ENCODE measurements around the gene CHKB. TPM values are rescaled to one million over a fixed set of nuclear protein-coding genes. Genes with fewer than 3 reads are reported as not detected.

Gene CHKB
- total RNA-seq, 2 experiments from 2014 or later: 63.3 to 65.8 TPM

GRCh38 chr22:50531546-50531961, 51.1 kb downstream of the CHKB start:
- ChIA-PET CTCF (interaction anchor here (0.6 to 1.7 kb wide), 3 partner anchors 32 to 250 kb away, joined by 3 to 7 read pairs (median 7); partner anchors contain the start of gene SYCE3), POLR2A (interaction anchor here (1.1 to 7.7 kb wide), 5 partner anchors 9 to 50 kb away, joined by 3 to 93 read pairs (median 10); partner anchors contain the start of genes KLHDC7B, LMF2 and NCAPH2)

DNA sequence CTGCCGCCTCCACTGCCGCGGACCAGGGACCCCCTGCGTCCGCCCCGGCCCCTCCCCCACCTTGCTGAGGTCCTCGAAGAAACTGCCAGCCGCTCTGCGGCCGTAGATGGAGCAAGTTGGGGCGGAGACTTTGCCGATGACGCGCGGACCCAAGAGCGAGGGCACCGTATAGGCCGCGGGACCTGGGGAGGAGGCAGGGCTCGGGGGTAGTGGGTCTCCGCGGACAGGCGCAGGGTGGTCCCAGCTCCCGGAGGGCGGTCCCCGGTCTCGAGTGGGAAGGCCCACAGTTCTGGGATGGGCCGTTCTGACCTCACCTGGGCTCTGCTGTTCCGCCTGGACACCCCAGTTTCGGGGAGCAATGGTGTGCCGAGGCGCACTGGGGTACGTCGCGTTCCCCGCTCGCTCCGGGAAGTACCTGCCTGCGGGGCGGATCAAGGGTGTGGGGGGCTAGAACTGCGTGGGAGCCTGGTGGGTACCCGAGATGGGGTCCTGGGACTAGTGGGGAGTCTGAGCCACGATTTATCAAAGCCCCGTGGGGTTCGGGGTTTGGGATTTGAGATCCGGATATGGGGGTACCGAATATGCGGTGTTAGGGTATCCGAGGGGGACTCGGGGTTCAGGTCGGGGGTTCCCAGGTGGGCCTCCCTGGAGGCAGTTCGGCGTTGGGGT, 51.6 kb downstream of the CHKB start:
- ChIA-PET POLR2A (interaction anchor here (1.1 to 7.7 kb wide), 5 partner anchors 9 to 51 kb away, joined by 3 to 93 read pairs (median 10); partner anchors contain the start of genes KLHDC7B, LMF2 and NCAPH2), CTCF (interaction anchor here (0.6 to 1.7 kb wide), 2 partner anchors 9 to 32 kb away, joined by 6 to 7 read pairs; partner anchors contain the start of gene SYCE3)

DNA sequence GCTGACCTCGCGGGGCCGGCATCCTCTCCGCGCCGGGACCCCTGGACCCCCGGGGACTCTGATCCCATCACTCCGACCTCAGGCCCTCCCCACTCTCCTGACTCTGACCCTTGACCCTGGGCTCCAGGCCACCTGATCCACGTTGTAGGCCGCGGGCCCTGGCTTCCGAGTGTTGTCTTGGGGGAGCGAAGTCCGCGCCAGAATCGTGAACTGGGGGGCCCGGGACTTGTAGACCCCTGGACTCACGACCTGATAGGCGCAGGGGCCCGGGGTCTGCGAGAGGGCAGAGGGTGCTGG, 52.1 kb downstream of the CHKB start:
- ChIA-PET POLR2A (interaction anchor here (1.4 to 7.7 kb wide), 4 partner anchors 10 to 51 kb away, joined by 3 to 93 read pairs (median 13); partner anchors contain the start of gene KLHDC7B), CTCF (interaction anchor here (0.6 kb wide), 1 partner anchor 9 kb away, joined by 6 read pairs; no protein-coding TSS in a partner anchor)

DNA sequence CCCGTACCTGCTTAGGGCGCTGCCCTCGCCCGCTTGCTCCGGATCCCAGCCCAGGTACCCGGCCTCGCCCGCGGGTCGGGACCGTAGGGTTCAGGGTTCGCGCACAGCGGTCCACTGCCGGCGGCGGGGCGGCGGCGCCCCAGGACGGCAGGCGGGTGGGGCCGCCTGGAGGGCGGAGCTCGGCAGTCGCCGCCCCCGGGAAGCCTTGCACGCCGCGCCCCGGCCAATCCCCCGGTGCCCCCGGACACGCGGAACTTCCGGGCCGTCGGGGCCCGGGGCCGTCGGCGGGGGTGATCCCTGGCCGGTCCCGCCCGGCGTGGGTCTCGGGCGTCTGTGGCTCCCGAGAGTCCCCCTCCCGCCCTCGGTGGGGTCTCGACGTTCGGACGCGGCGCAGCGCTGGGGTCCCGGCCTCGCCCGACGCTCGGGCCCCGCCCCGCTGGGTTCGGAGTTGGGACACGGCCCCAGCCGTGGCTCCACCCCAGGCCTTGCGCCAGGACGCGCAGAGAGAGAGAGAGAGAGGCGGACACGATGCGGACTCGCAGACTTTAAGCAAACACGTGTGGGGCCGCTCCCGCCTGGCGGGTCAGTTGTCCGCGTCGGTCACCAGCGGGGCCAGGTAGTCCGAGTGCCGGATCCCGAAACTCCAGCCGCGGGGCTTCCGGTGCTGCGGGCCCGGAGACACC, 52.6 kb downstream of the CHKB start, which contains the start of gene TYMP:
Gene TYMP, minus strand, starts transcription at position 116 of the 683 bp plus-strand sequence. CDS start 303 bp downstream, outside the sequence.
- CTCF ChIA-PET: interaction anchor here (1.1 to 3.4 kb wide), 3 partner anchors 9 to 91 kb away, joined by 3 to 22 read pairs (median 3); no protein-coding TSS in a partner anchor
- POLR2A ChIA-PET: interaction anchor here (0.6 to 7.7 kb wide), 9 partner anchors 10 to 286 kb away, joined by 3 to 93 read pairs (median 3); partner anchors contain the start of genes CHKB, LMF2, NCAPH2 and SYCE3

DNA sequence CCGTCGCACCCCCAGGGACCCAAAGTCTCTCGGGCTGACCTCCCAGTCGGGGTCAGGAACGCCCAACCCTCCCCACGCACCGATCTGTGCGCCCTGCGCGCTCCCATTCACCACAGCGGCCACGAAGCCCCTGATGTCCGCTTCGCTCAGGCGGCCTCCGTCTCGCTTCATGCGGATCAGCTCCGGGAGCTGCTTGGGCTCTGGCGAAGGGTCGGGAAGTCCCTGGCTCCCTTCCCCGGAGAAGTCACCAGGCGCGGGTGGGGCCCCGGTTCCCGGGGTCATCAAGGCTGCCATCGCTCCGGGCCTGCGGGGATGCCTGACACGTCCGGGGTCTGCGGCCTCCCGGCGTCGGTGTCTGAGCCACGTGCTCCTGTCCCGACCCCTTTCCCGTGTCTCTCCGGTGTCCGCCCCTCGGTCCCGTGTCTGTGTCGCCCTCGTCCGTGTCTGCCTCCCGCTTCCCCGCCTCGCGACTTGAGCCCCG, 53.2 kb downstream of the CHKB start:
- CTCF ChIA-PET: interaction anchor here (1.1 to 3.4 kb wide), 6 partner anchors 10 to 92 kb away, joined by 3 to 22 read pairs (median 4); partner anchors contain the start of genes LMF2, NCAPH2 and SYCE3

More for the DNA sequence above, 53.2 kb downstream of the CHKB start:
- POLR2A ChIA-PET: interaction anchor here (0.6 to 7.7 kb wide), 8 partner anchors 11 to 285 kb away, joined by 3 to 93 read pairs (median 3); partner anchors contain the start of genes CHKB, LMF2, NCAPH2 and SYCE3

Other genes starting within 250 kb of the CHKB start
- 10 to 100 TPM; 48.4 to 51.1 TPM for gene PPP6R2, start 239.5 kb downstream of the CHKB start, total RNA-seq
- 100 to 1,000 TPM; 126 to 130 TPM for gene SBF1, start 107.8 kb downstream of the CHKB start, total RNA-seq
- 1 to 10 TPM; 5.2 to 7.0 TPM for gene ADM2, start 101.3 kb downstream of the CHKB start, total RNA-seq
- gene MIOX, start 96.0 kb downstream of the CHKB start, total RNA-seq: under 1 TPM; 0.17 to 0.42 TPM
- gene LMF2, start 75.1 kb downstream of the CHKB start, total RNA-seq: 10 to 100 TPM; 78.2 to 78.4 TPM
- gene NCAPH2, start 74.6 kb downstream of the CHKB start, total RNA-seq: 100 to 1,000 TPM; 152 to 153 TPM
- 1 to 10 TPM in 1 of 2 experiments, under 1 TPM in 1; 0.97 to 4.1 TPM for gene SCO2, start 57.3 kb downstream of the CHKB start, total RNA-seq
- gene TYMP, start 52.8 kb downstream of the CHKB start, total RNA-seq: 10 to 100 TPM; 89.6 to 89.7 TPM
- gene KLHDC7B, start 37.0 kb downstream of the CHKB start, total RNA-seq: 1 to 10 TPM; 5.9 to 6.1 TPM
- not detected for gene SYCE3, start 19.9 kb downstream of the CHKB start, total RNA-seq
- 10 to 100 TPM; 40.7 to 44.0 TPM for gene CPT1B, start 4.4 kb downstream of the CHKB start, total RNA-seq
- gene MAPK8IP2, start 17.9 kb upstream of the CHKB start, total RNA-seq: under 1 TPM; 0.08 to 0.11 TPM
- 10 to 100 TPM; 19.5 to 20.0 TPM for gene ARSA, start 45.3 kb upstream of the CHKB start, total RNA-seq
- gene SHANK3, start 90.0 kb upstream of the CHKB start, total RNA-seq: under 1 TPM; 0.04 to 0.06 TPM
- gene ACR, start 155.4 kb upstream of the CHKB start, total RNA-seq: not detected
- 10 to 100 TPM; 30.6 to 33.7 TPM for gene RABL2B, start 200.8 kb upstream of the CHKB start, total RNA-seq

Measured in activated CD8-positive, alpha-beta memory T cell treated with anti-CD3 and anti-CD28 coated beads for 36 hours (primary cell).